H9 (cell line): ENCODE results near the gene GOLT1A. TPM values are rescaled to one million over a fixed set of nuclear protein-coding genes. Genes with fewer than 3 reads are reported as not detected.

ENCODE experiments used
- DNase-seq: peaks from one replicate; pipeline ENCODE4 v3.0.0-alpha.2; 2017
- H2AFZ ChIP-seq: one replicate; pipeline ENCODE4 v1.6.1; 2013; ENCODE audit warnings: mild to moderate bottlenecking, low read length, control low read depth, moderate library complexity
- H2AK5ac ChIP-seq: 2 replicates; pipeline ENCODE4 v1.6.1; 2013; ENCODE audit warnings: low read length, control low read depth, mixed read lengths; ENCODE audit not compliant: insufficient read length
- H2BK120ac ChIP-seq: one replicate; pipeline ENCODE4 v1.6.1; 2013; ENCODE audit warnings: low read depth, mild to moderate bottlenecking, low read length, control low read depth, inconsistent platforms; ENCODE audit not compliant: poor library complexity, severe bottlenecking
- H2BK12ac ChIP-seq: 2 replicates; pipeline ENCODE4 v1.6.1; 2013; ENCODE audit warnings: low read length, control low read depth, mixed read lengths, low read depth; ENCODE audit not compliant: insufficient read length
- H2BK15ac ChIP-seq: 2 replicates; pipeline ENCODE4 v1.6.1; 2013; ENCODE audit warnings: low read depth, low read length, control low read depth
- H2BK20ac ChIP-seq: one replicate; pipeline ENCODE4 v1.6.1; 2013; ENCODE audit warnings: low read depth, mild to moderate bottlenecking, low read length, control low read depth, inconsistent platforms; ENCODE audit not compliant: poor library complexity, severe bottlenecking
- H2BK5ac ChIP-seq: 2 replicates; pipeline ENCODE4 v1.6.1; 2013; ENCODE audit warnings: low read length, control low read depth, mixed read lengths; ENCODE audit not compliant: insufficient read length
- H3K14ac ChIP-seq: 2 replicates; pipeline ENCODE4 v1.6.1; 2013; ENCODE audit warnings: low read length, control low read depth; ENCODE audit not compliant: insufficient read depth
- H3K18ac ChIP-seq: 2 replicates; pipeline ENCODE4 v1.6.1; 2013; ENCODE audit warnings: low read depth, mild to moderate bottlenecking, mixed read lengths, low read length, control low read depth; ENCODE audit not compliant: insufficient read length
- H3K23ac ChIP-seq: 2 replicates; pipeline ENCODE4 v1.6.1; 2013; ENCODE audit warnings: low read length, control low read depth, mixed read lengths, low read depth; ENCODE audit not compliant: insufficient read length
- H3K23me2 ChIP-seq: 2 replicates; pipeline ENCODE4 v1.6.1; 2013; ENCODE audit warnings: low read depth, mild to moderate bottlenecking, mixed read lengths, low read length, control low read depth; ENCODE audit not compliant: insufficient read length, poor library complexity, severe bottlenecking
- H3K27ac ChIP-seq: 2 replicates; pipeline ENCODE4 v1.5.1; 2013; ENCODE audit warnings: low read length, control low read depth, mixed read lengths, low read depth; ENCODE audit not compliant: insufficient read length
- H3K27me3 ChIP-seq: 2 replicates; pipeline ENCODE4 v1.6.1; 2013; ENCODE audit warnings: low read length, control low read depth, inconsistent platforms; ENCODE audit not compliant: insufficient read depth
- H3K4ac ChIP-seq: 2 replicates; pipeline ENCODE4 v1.6.1; 2013; ENCODE audit warnings: low read depth, mild to moderate bottlenecking, control low read depth, inconsistent platforms, low read length, moderate library complexity
- H3K4me1 ChIP-seq: 2 replicates; pipeline ENCODE4 v1.6.1; 2013; ENCODE audit warnings: low read length, control low read depth, inconsistent platforms; ENCODE audit not compliant: insufficient read depth
- H3K4me2 ChIP-seq: 2 replicates; pipeline ENCODE4 v1.6.1; 2013; ENCODE audit warnings: low read length, control low read depth, mixed read lengths; ENCODE audit not compliant: insufficient read length, insufficient read depth
- H3K56ac ChIP-seq: 2 replicates; pipeline ENCODE4 v1.6.1; 2013; ENCODE audit warnings: low read depth, mild to moderate bottlenecking, mixed read lengths, low read length, control low read depth; ENCODE audit not compliant: insufficient read length
- H3K79me1 ChIP-seq: 2 replicates; pipeline ENCODE4 v1.6.1; 2013; ENCODE audit warnings: low read depth, mild to moderate bottlenecking, moderate library complexity, low read length, control low read depth, inconsistent platforms; ENCODE audit not compliant: insufficient read depth, poor library complexity, severe bottlenecking
- H3K79me2 ChIP-seq: 2 replicates; pipeline ENCODE4 v1.6.1; 2013; ENCODE audit warnings: low read length, control low read depth, inconsistent platforms; ENCODE audit not compliant: insufficient read depth
- H3K9ac ChIP-seq: 2 replicates; pipeline ENCODE4 v1.6.1; 2013; ENCODE audit warnings: low read length, control low read depth, mixed read lengths; ENCODE audit not compliant: insufficient read length; ENCODE audit errors: extremely low read depth
- H3K9me3 ChIP-seq: one replicate; pipeline ENCODE4 v1.6.1; 2013; ENCODE audit warnings: low read depth, low read length, inconsistent platforms; ENCODE audit not compliant: control insufficient read depth
- H3T11ph ChIP-seq: one replicate; pipeline ENCODE4 v1.6.1; 2013; ENCODE audit warnings: mild to moderate bottlenecking, low read length, control low read depth, inconsistent platforms
- H4K20me1 ChIP-seq: one replicate; pipeline ENCODE4 v1.6.1; 2013; ENCODE audit not compliant: control insufficient read depth, insufficient read length, insufficient read depth
- H4K5ac ChIP-seq: 2 replicates; pipeline ENCODE4 v1.6.1; 2013; ENCODE audit warnings: low read depth, mild to moderate bottlenecking, mixed read lengths, low read length, control low read depth; ENCODE audit not compliant: insufficient read length
- H4K8ac ChIP-seq: replicated peaks from 2 replicates; pipeline ENCODE4 v1.6.1; 2013; ENCODE audit warnings: low read length, control low read depth, mixed read lengths, low read depth; ENCODE audit not compliant: insufficient read length
- H4K91ac ChIP-seq: 2 replicates; pipeline ENCODE4 v1.6.1; 2013; ENCODE audit warnings: low read depth, mild to moderate bottlenecking, moderate library complexity, mixed read lengths, low read length, control low read depth; ENCODE audit not compliant: insufficient read length
- H3K27ac Mint-ChIP-seq, 3 experiments: 2 replicates in 2 of 3; 3 replicates in 1 of 3; pipeline ENCODE4 v1.8.0; 2020 to 2021; ENCODE audit warnings: mixed read lengths in 3 of 3, mild to moderate bottlenecking in 1 of 3, moderate library complexity in 1 of 3
- H3K27me3 Mint-ChIP-seq: 2 replicates; pipeline ENCODE4 v1.8.0; 2021; ENCODE audit warnings: low read depth, mild to moderate bottlenecking, moderate library complexity, mixed read lengths
- H3K36me3 Mint-ChIP-seq, 3 experiments: 2 replicates in 2 of 3; 3 replicates in 1 of 3; pipeline ENCODE4 v1.8.0; 2020 to 2021; ENCODE audit warnings: low read depth in 3 of 3, mixed read lengths in 3 of 3; ENCODE audit not compliant: insufficient read depth in 1 of 3
- H3K4me1 Mint-ChIP-seq, 2 experiments: 2 replicates each; pipeline ENCODE4 v1.8.0; 2020; ENCODE audit warnings: mixed read lengths in 2 of 2
- H3K4me3 Mint-ChIP-seq, 2 experiments: 2 replicates in 1 of 2; 3 replicates in 1 of 2; pipeline ENCODE4 v1.8.0; 2020 to 2021; ENCODE audit warnings: mild to moderate bottlenecking in 2 of 2, mixed read lengths in 2 of 2, moderate library complexity in 1 of 2
- H3K9me3 Mint-ChIP-seq, 2 experiments: 2 replicates in 1 of 2; 3 replicates in 1 of 2; pipeline ENCODE4 v1.8.0; 2020; ENCODE audit warnings: mild to moderate bottlenecking in 2 of 2, mixed read lengths in 2 of 2, moderate library complexity in 1 of 2
- CTCF ChIP-seq: fragments of 200-600 bp; sonication (generic); conservative IDR thresholded peaks from 3 replicates; pipeline ENCODE4 v1.8.0; 2021; ENCODE audit warnings: antibody characterized with exemption, mild to moderate bottlenecking
- WGBS: extraction: QIAGEN DNeasy Blood & Tissue Kit; methylation state at CpG from one replicate; pipeline ENCODE4 v1.1.7; 2013; ENCODE audit warnings: missing lambda C conversion rate, low lambda C conversion rate, mixed read lengths; ENCODE audit not compliant: insufficient read length; ENCODE audit errors: extremely low coverage; 5-methylcytosine and 5-hydroxymethylcytosine counted together
- total RNA-seq: library from RNA; stranded (reverse); gene quantifications from 2 replicates; pipeline ENCODE4 v1.2.1, GENCODE V29; 2021

GOLT1A gene
- total RNA-seq, 1 experiment from 2014 or later = 4.2 TPM

GRCh38 chr1:204190212-204191211 lies 23.3 kb downstream of the GOLT1A start:
- Histone ChIP-seq H3K23me2 (no peaks in the 10 kb centered on the region), H3K14ac (no peak overlapping the region), H3K4ac (no peak overlapping the region), H3K27ac (no peak overlapping the region), H3K9ac (no peak overlapping the region), H3K23ac (no peak overlapping the region), H3K4me1 (no peaks in the 10 kb centered on the region), H3K18ac (no peak overlapping the region), H2BK15ac (no peak overlapping the region), H3K56ac (no peak overlapping the region), H2AFZ (no peak overlapping the region), H2BK5ac (no peak overlapping the region), H3K79me2 (no peaks in the 10 kb centered on the region), H4K5ac (no peak overlapping the region), H4K20me1 (no peaks in the 10 kb centered on the region), H2BK120ac (no peak overlapping the region), H4K8ac (no peak overlapping the region), H3K4me2 (peak overlapping the region; percentile 55), H3K9me3 (no peaks in the 10 kb centered on the region), H2BK20ac (no peak overlapping the region), H3K27me3 (peaks cover 2% of the 10 kb centered on the region; the same call in 1 of the 2 replicates), H2BK12ac (no peak overlapping the region), H4K91ac (no peak overlapping the region), H3K79me1 (no peaks in the 10 kb centered on the region), H2AK5ac (no peak overlapping the region), H3T11ph (no peak overlapping the region)
- no peak for TF ChIP-seq CTCF
- peak; percentile 77 for DNase-seq
- no peaks in the 10 kb centered on the region; a peak in 2 of 7 replicates for H3K36me3 Mint-ChIP-seq
- H3K27ac Mint-ChIP-seq = no peak overlapping the region; a peak in 1 of 7 replicates
- no CpG with 5 or more reads among the region's 44 CpGs for WGBS
- H3K4me1 Mint-ChIP-seq = peaks cover 8 to 13% of the 10 kb centered on the region in 2 experiments
- peaks cover 0 to 5% of the 10 kb centered on the region in 2 experiments; a peak in 1 of 5 replicates for H3K9me3 Mint-ChIP-seq
- H3K4me3 Mint-ChIP-seq = peak overlapping the region; percentile 49 to 68; a peak in 4 of 5 replicates
- peaks cover 84% of the 10 kb centered on the region for H3K27me3 Mint-ChIP-seq
